Liver (tissue), 3 donors: ENCODE measurements around the gene KBTBD13.

Source experiments
- CTCF ChIP-seq: fragments of 150-350 bp; IDR thresholded peaks from 2 replicates; pipeline ENCODE4 v1.5.1; 2017; ENCODE audit warnings: improper control_type of control experiment, low read depth, low read length; ENCODE audit not compliant: missing input control
- GABPA ChIP-seq, 2 donors: IDR thresholded peaks in 1 of 2; conservative IDR thresholded peaks in 1 of 2; 2 replicates each; pipeline ENCODE4 v1.6.1; 2016; ENCODE audit warnings: antibody characterized with exemption in 2 of 2, mild to moderate bottlenecking in 1 of 2, moderate library complexity in 1 of 2
- TAF1 ChIP-seq: conservative IDR thresholded peaks from 2 replicates; pipeline ENCODE4 v1.6.1; 2016; ENCODE audit warnings: antibody characterized with exemption, mild to moderate bottlenecking
- donor health status: healthy.
- donor health status: healthy.

- TF ChIP-seq TAF1 (no peak), GABPA (IDR thresholded peaks at IDR 0.05 in 1 of 2, conservative IDR thresholded peaks at IDR 0.05 in 1 of 2) (no peak), CTCF (peak; percentile 97)
Measured at GRCh38 chr15:65054333-65055200, 22.0 kb upstream of the KBTBD13 start.
